Measurements from ENCODE around the gene ME3.

DNA sequence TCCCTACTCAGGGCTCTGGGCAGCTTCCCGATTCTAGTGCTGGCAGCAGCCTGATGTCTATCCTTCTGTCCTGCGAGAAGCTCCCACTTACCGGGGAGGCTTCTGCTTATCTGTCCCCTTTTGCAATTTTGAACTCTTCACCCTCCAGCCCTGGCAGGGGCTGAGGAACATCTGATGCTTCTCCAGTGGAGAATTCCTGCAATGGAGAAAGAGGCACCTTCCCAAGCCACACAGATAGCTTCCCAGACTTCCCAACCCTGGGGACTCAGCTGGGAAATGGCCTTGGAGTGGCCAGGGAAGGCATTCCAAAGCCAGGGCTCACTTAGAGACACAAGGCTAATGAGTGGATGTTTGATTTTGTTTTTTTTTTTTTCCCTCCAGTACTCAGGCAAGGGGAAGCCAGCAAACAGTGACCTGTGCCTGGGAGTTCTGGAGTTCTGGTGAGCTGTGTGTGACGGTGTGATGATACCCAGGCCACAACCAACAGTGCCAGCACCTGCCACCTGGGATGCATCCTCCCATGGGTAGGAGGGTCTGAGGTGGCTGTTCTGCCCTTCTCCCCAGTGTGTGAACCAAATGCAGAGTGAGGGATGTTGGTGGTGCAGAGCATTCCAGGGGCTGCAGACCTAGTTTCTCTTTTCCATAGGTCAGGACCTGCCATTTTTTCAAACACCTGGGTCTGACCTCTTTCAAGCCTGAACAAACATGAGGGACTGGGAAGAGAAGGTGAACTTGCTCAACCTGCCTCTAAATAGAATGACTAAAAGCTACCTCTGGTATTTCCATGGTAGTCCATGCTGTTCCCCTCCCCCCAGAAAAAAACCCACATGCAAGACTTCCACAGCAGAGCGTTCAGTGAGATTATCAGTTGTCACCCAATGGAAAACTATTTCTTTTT lies 202.7 kb downstream of the ME3 start:
- TF ChIP-seq, protein P1, sequence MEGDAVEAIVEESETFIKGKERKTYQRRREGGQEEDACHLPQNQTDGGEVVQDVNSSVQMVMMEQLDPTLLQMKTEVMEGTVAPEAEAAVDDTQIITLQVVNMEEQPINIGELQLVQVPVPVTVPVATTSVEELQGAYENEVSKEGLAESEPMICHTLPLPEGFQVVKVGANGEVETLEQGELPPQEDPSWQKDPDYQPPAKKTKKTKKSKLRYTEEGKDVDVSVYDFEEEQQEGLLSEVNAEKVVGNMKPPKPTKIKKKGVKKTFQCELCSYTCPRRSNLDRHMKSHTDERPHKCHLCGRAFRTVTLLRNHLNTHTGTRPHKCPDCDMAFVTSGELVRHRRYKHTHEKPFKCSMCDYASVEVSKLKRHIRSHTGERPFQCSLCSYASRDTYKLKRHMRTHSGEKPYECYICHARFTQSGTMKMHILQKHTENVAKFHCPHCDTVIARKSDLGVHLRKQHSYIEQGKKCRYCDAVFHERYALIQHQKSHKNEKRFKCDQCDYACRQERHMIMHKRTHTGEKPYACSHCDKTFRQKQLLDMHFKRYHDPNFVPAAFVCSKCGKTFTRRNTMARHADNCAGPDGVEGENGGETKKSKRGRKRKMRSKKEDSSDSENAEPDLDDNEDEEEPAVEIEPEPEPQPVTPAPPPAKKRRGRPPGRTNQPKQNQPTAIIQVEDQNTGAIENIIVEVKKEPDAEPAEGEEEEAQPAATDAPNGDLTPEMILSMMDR (IDR thresholded peaks at IDR 0.05), result no peak
- TF ChIP-seq EZH2 (IDR thresholded peaks at IDR 0.05; ENCODE audit: borderline replicate concordance, insufficient read depth, low read depth, low read length, poor library complexity, severe bottlenecking), result no peak
